Activated CD4-positive, alpha-beta T cell treated with anti-CD3 and anti-CD28 coated beads, Interleukin-2, amount 50 U/mL, for 48 hours (primary cell): ENCODE measurements around the gene MPHOSPH9.
A peak's percentile ranks its signal among the peaks of the same experiment; 100 is the strongest.
"Not testable (repeated sequence)": the region's sequence is repeated elsewhere in the genome, so short reads cannot be mapped to it uniquely, and the experiment has no call there.

Source experiments
- DNase-seq, 2 experiments: peaks; one replicate each; pipeline ENCODE4 v3.0.0-alpha.2; 2020

The MPHOSPH9 gene

GRCh38 chr12:123253641-123254459, 20.9 kb upstream of the MPHOSPH9 start:
- no peak for DNase-seq

GRCh38 chr12:123252365-123252764, 19.4 kb upstream of the MPHOSPH9 start:
- DNase-seq = not testable (repeated sequence)

GRCh38 chr12:123251403-123252076, 18.6 kb upstream of the MPHOSPH9 start:
- DNase-seq = no peak

- DNase-seq = no peak
Measured at GRCh38 chr12:123250471-123251383, 17.8 kb upstream of the MPHOSPH9 start.

GRCh38 chr12:123248996-123249741, 16.2 kb upstream of the MPHOSPH9 start:
- DNase-seq = not testable (repeated sequence)

GRCh38 chr12:123248129-123248528, 15.2 kb upstream of the MPHOSPH9 start:
- DNase-seq = not testable (repeated sequence)

- DNase-seq = no peak
Measured at GRCh38 chr12:123245678-123246077, 12.7 kb upstream of the MPHOSPH9 start.

GRCh38 chr12:123243671-123244262, 10.8 kb upstream of the MPHOSPH9 start:
- DNase-seq = no peak

GRCh38 chr12:123242116-123242904, 9.4 kb upstream of the MPHOSPH9 start:
- no peak for DNase-seq

- no peak for DNase-seq
Measured at GRCh38 chr12:123238961-123239360, 6.0 kb upstream of the MPHOSPH9 start.

- DNase-seq = no peak
Measured at GRCh38 chr12:123238330-123238682, 5.4 kb upstream of the MPHOSPH9 start.

GRCh38 chr12:123237646-123238329, 4.8 kb upstream of the MPHOSPH9 start:
- DNase-seq = peak; percentile 77 to 80

GRCh38 chr12:123233505-123234308, 766 bp upstream of the MPHOSPH9 start:
- DNase-seq = peak in 1 of 2 experiments; percentile 27

GRCh38 chr12:123232472-123232806, 502 bp downstream of the MPHOSPH9 start:
- no peak for DNase-seq

GRCh38 chr12:123231931-123232330, 1.0 kb downstream of the MPHOSPH9 start:
- DNase-seq = no peak

GRCh38 chr12:123229051-123229450, 3.9 kb downstream of the MPHOSPH9 start:
- DNase-seq = no peak

- no peak for DNase-seq
Measured at GRCh38 chr12:123227581-123228258, 5.2 kb downstream of the MPHOSPH9 start.

GRCh38 chr12:123225443-123225842, 7.5 kb downstream of the MPHOSPH9 start:
- DNase-seq = no peak

GRCh38 chr12:123223241-123223668, 9.7 kb downstream of the MPHOSPH9 start:
- peak; percentile 62 to 74 for DNase-seq
